A549 (cell line): ENCODE results near the gene MKNK2.

ENCODE experiments used
- BHLHE40 ChIP-seq: IDR thresholded peaks from 2 replicates; pipeline ENCODE4 v1.6.1; 2012; ENCODE audit warnings: low read depth, low read length, inconsistent platforms
- CHD4 ChIP-seq: fragments of 200-600 bp; sonication (generic); IDR thresholded peaks from 2 replicates; pipeline ENCODE4 v1.6.1; 2016; ENCODE audit warnings: antibody characterized with exemption, mild to moderate bottlenecking, borderline replicate concordance
- CTCF ChIP-seq: fragments of >200 bp; sonication (Bioruptor Twin); formaldehyde crosslinking; IDR thresholded peaks from 3 replicates; pipeline ENCODE4 v1.5.1; 2016
- ESRRA ChIP-seq: fragments of 150-350 bp; IDR thresholded peaks from 2 replicates; pipeline ENCODE4 v1.6.1; 2014; ENCODE audit warnings: mild to moderate bottlenecking, low read length, borderline replicate concordance
- JUN ChIP-seq, 2 experiments: fragments of >200 bp; sonication (Bioruptor Twin); formaldehyde crosslinking; IDR thresholded peaks; 2 replicates in 1 of 2; 3 replicates in 1 of 2; pipeline ENCODE4 v1.6.1; 2016 to 2017
- JUNB ChIP-seq: fragments of >200 bp; sonication (Bioruptor Twin); formaldehyde crosslinking; IDR thresholded peaks from 2 replicates; pipeline ENCODE4 v1.6.1; 2016
- POLR2AphosphoS2 ChIP-seq: conservative IDR thresholded peaks from 2 replicates; pipeline ENCODE4 v1.6.1; 2012; ENCODE audit warnings: low read length, improper control_type of control experiment, inconsistent platforms
- RAD21 ChIP-seq, 2 experiments: fragments of >200 bp in 1 of 2; sonication (Bioruptor Twin) in 1 of 2; formaldehyde crosslinking in 1 of 2; IDR thresholded peaks in 1 of 2; conservative IDR thresholded peaks in 1 of 2; 2 replicates in 1 of 2; 3 replicates in 1 of 2; pipeline ENCODE4 v1.6.1; 2012 to 2018; ENCODE audit warnings: inconsistent platforms in 1 of 2
- TF ChIP-seq, protein P1 (sequence below): fragments of 200-600 bp; sonication (generic); IDR thresholded peaks from 2 replicates; pipeline ENCODE4 v1.6.1; 2016; ENCODE audit warnings: antibody characterized with exemption, mild to moderate bottlenecking, moderate library complexity
- TF ChIP-seq, protein P2 (sequence below): IDR thresholded peaks from 2 replicates; pipeline ENCODE4 v1.6.1; 2012

DNA sequence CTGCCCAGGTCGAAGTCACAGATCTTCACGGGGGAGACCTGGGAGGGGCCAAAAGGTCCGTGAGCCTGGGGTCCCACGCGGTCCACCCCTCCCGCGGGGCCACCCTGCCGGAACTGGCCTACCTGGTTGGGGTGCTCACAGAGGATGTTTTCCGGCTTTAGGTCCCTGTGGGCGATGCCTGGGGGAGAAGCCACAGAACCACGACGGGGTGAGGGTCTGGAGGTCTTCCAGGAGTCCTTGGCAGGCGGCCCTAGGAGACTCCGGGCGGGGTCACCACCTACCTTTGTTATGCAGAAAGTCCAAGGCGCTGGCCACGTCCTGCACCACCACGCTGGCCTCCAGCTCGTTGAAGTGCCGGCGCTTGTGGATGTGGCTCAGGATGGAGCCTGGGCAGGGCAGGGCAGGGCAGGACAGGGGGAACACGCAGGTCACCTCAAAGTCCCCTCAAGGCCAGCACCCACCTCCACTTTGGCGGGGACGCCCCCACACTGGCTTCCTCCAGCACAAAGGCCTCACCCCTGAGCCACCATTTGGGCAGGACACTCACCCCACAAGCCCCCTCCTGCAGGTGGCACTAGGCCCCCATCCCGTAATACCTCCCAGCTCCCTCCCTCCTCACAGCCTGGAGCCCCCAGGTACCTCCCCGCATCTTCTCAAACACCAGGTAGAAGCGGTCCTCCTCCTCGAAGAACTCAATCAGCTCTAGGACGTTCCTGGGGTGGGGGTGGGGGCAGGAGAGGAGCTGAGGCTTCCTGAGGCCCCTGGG is 8.4 kb downstream of the MKNK2 start:
- TF ChIP-seq RAD21 (conservative IDR thresholded peaks at IDR 0.05 in 1 of 2, IDR thresholded peaks at IDR 0.05 in 1 of 2) (no peak), BHLHE40 (no peak), ESRRA (no peak), CTCF (no peak), JUNB (no peak), JUN (IDR thresholded peaks at IDR 0.05) (no peak), POLR2AphosphoS2 (no peak), CHD4 (no peak)
- TF ChIP-seq, protein P1, sequence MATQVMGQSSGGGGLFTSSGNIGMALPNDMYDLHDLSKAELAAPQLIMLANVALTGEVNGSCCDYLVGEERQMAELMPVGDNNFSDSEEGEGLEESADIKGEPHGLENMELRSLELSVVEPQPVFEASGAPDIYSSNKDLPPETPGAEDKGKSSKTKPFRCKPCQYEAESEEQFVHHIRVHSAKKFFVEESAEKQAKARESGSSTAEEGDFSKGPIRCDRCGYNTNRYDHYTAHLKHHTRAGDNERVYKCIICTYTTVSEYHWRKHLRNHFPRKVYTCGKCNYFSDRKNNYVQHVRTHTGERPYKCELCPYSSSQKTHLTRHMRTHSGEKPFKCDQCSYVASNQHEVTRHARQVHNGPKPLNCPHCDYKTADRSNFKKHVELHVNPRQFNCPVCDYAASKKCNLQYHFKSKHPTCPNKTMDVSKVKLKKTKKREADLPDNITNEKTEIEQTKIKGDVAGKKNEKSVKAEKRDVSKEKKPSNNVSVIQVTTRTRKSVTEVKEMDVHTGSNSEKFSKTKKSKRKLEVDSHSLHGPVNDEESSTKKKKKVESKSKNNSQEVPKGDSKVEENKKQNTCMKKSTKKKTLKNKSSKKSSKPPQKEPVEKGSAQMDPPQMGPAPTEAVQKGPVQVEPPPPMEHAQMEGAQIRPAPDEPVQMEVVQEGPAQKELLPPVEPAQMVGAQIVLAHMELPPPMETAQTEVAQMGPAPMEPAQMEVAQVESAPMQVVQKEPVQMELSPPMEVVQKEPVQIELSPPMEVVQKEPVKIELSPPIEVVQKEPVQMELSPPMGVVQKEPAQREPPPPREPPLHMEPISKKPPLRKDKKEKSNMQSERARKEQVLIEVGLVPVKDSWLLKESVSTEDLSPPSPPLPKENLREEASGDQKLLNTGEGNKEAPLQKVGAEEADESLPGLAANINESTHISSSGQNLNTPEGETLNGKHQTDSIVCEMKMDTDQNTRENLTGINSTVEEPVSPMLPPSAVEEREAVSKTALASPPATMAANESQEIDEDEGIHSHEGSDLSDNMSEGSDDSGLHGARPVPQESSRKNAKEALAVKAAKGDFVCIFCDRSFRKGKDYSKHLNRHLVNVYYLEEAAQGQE, result no peak
- TF ChIP-seq, protein P2, sequence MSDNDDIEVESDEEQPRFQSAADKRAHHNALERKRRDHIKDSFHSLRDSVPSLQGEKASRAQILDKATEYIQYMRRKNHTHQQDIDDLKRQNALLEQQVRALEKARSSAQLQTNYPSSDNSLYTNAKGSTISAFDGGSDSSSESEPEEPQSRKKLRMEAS, result no peak
